Keratinocyte (primary cell): ENCODE data around the gene PARD3. TPM values are rescaled to one million over a fixed set of nuclear protein-coding genes. Genes with fewer than 3 reads are reported as not detected.

Source experiments
- DNase-seq: peaks from one replicate; pipeline ENCODE4 v3.0.0-alpha.2; 2011; ENCODE audit warnings: low read depth, missing footprints, low spot score
- FAIRE-seq: peaks from 2 replicates; lab custom pipeline; 2011; peaks lifted over from hg19 to GRCh38; lab: Jason Lieb, UNC
- H2AFZ ChIP-seq: 2 replicates; pipeline ENCODE4 v1.6.0; 2012; ENCODE audit warnings: low read length, control low read depth, inconsistent platforms; ENCODE audit not compliant: control insufficient read depth
- H3K27ac ChIP-seq: 2 replicates; pipeline ENCODE4 v1.5.1; 2011; ENCODE audit warnings: low read length; ENCODE audit not compliant: control insufficient read depth, insufficient read depth
- H3K27me3 ChIP-seq: 3 replicates; pipeline ENCODE4 v1.6.0; 2011; ENCODE audit warnings: low read length; ENCODE audit not compliant: control insufficient read depth, insufficient read depth; ENCODE audit errors: extremely low read depth
- H3K36me3 ChIP-seq, 2 experiments: 2 replicates in 1 of 2; 3 replicates in 1 of 2; pipeline ENCODE4 v1.5.1; 2011; ENCODE audit warnings: low read length in 2 of 2, mild to moderate bottlenecking in 1 of 2; ENCODE audit not compliant: control insufficient read depth in 2 of 2, insufficient read depth in 2 of 2; ENCODE audit errors: extremely low read depth in 1 of 2
- H3K4me1 ChIP-seq: 3 replicates; pipeline ENCODE4 v1.5.1; 2011; ENCODE audit warnings: low read length; ENCODE audit not compliant: control insufficient read depth, insufficient read depth; ENCODE audit errors: extremely low read depth
- H3K4me2 ChIP-seq: 3 replicates; pipeline ENCODE4 v1.6.0; 2011; ENCODE audit warnings: low read depth, low read length; ENCODE audit not compliant: control insufficient read depth, insufficient read depth; ENCODE audit errors: extremely low read depth
- H3K4me3 ChIP-seq, 3 experiments: fragments of 200-600 bp in 1 of 3; sonication (generic) in 1 of 3; 2 replicates in 2 of 3; 3 replicates in 1 of 3; pipeline ENCODE4 v1.5.1; 2011 to 2016; ENCODE audit warnings: low read length in 3 of 3, mild to moderate bottlenecking in 3 of 3, control low read depth in 2 of 3, inconsistent platforms in 1 of 3, low read depth in 1 of 3, mixed read lengths in 1 of 3, mixed run types in 1 of 3, moderate library complexity in 1 of 3; ENCODE audit not compliant: control insufficient read depth in 2 of 3, insufficient read depth in 2 of 3; ENCODE audit errors: extremely low read depth in 1 of 3
- H3K79me2 ChIP-seq: 2 replicates; pipeline ENCODE4 v1.6.0; 2012; ENCODE audit warnings: low read length; ENCODE audit not compliant: control insufficient read depth, insufficient read depth
- H3K9ac ChIP-seq: 3 replicates; pipeline ENCODE4 v1.6.0; 2011; ENCODE audit warnings: low read length; ENCODE audit not compliant: control insufficient read depth, insufficient read depth; ENCODE audit errors: extremely low read depth
- H3K9me1 ChIP-seq: 3 replicates; pipeline ENCODE4 v1.6.0; 2011; ENCODE audit warnings: low read length; ENCODE audit not compliant: control insufficient read depth, insufficient read depth; ENCODE audit errors: extremely low read depth
- H3K9me3 ChIP-seq: 2 replicates; pipeline ENCODE4 v1.5.1; 2012; ENCODE audit warnings: low read depth, low read length; ENCODE audit not compliant: control insufficient read depth
- H4K20me1 ChIP-seq: 3 replicates; pipeline ENCODE4 v1.6.0; 2011; ENCODE audit warnings: low read length; ENCODE audit not compliant: control insufficient read depth, insufficient read depth; ENCODE audit errors: extremely low read depth
- EZH2 ChIP-seq: IDR thresholded peaks from one replicate; pipeline ENCODE4 v1.6.1; 2012; ENCODE audit warnings: inconsistent platforms, mild to moderate bottlenecking, low read length, moderate library complexity
- dilution Hi-C: fragments of 300-500 bp; cut with MboI; formaldehyde crosslinking; loops from one replicate; pipeline ENCODE4 v1.7.0; 2020; ENCODE audit warnings: low sequenced_read_pairs; ENCODE audit not compliant: extremely low pct_ligation_motif_present
- polyA plus RNA-seq, 5 experiments: library from polyadenylated mRNA; depleted of rRNA in 3 of 5; stranded (reverse) in 3 of 5; stranded (forward) in 1 of 5; unstranded in 1 of 5; fragments of >200 nt; gene quantifications; 1 replicate in 1 of 5; 2 replicates in 3 of 5; 3 replicates in 1 of 5; pipeline versions ENCODE4 v1.2.1 to v1.2.3, GENCODE V29; 2011 to 2012; ENCODE audit warnings: missing spikeins in 2 of 5, low read depth in 1 of 5, low replicate concordance in 1 of 5
- TF ChIP-seq, protein P1 (sequence below), 3 experiments: IDR thresholded peaks in 1 of 3; conservative IDR thresholded peaks in 1 of 3; optimal IDR thresholded peaks in 1 of 3; 2 replicates in 2 of 3; 3 replicates in 1 of 3; pipeline versions ENCODE3 to v1.5.1; 2011; ENCODE audit warnings: low read length in 3 of 3, mild to moderate bottlenecking in 3 of 3, moderate library complexity in 2 of 3, control low read depth in 1 of 3, inconsistent platforms in 1 of 3; ENCODE audit not compliant: insufficient read depth in 2 of 3; ENCODE audit errors: extremely low read depth in 1 of 3

Gene PARD3
- polyA plus RNA-seq, 1 donor (not counting 4 experiments of a cell fraction or from before 2014, with no cell fraction given): 46.4 TPM

DNA sequence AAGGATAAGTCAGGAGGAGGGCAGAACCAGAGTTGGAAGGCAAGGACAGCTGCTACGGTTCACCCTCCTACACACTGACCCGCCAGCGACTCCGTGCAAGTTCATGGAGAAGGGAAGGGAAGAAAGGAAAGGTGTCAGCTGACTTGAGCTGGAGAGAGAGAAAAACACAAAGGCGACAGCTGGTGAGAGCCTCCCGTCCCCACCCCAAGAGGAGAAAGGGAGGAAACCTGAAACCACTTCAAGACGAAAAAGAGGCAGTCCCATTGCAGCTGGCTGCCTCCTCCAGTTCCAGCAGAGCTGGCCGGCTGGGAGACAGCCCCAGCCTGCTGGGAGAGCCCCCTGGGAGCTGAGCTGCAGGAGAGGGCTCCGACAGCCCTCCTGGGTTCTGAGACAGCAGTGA lies 75.2 kb downstream of the PARD3 start:
- dilution Hi-C loops: no loop called here
- Histone ChIP-seq H3K9me1 (no peaks in the 10 kb centered on the region), H3K4me2 (peak overlapping the region; percentile 73), H3K4me3 (peak overlapping the region in 1 of 3 experiments; percentile 29), H3K27ac (peak overlapping the region; percentile 19), H3K36me3 (no peaks in the 10 kb centered on the region), H4K20me1 (no peaks in the 10 kb centered on the region), H3K79me2 (peaks cover 75% of the 10 kb centered on the region), H3K27me3 (no peaks in the 10 kb centered on the region), H3K9ac (peak overlapping the region; percentile 8), H3K4me1 (peaks cover 42% of the 10 kb centered on the region), H2AFZ (no peak overlapping the region), H3K9me3 (no peaks in the 10 kb centered on the region)
- FAIRE-seq: peak; percentile 55
- TF ChIP-seq EZH2: no peak
- TF ChIP-seq, protein P1, sequence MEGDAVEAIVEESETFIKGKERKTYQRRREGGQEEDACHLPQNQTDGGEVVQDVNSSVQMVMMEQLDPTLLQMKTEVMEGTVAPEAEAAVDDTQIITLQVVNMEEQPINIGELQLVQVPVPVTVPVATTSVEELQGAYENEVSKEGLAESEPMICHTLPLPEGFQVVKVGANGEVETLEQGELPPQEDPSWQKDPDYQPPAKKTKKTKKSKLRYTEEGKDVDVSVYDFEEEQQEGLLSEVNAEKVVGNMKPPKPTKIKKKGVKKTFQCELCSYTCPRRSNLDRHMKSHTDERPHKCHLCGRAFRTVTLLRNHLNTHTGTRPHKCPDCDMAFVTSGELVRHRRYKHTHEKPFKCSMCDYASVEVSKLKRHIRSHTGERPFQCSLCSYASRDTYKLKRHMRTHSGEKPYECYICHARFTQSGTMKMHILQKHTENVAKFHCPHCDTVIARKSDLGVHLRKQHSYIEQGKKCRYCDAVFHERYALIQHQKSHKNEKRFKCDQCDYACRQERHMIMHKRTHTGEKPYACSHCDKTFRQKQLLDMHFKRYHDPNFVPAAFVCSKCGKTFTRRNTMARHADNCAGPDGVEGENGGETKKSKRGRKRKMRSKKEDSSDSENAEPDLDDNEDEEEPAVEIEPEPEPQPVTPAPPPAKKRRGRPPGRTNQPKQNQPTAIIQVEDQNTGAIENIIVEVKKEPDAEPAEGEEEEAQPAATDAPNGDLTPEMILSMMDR (optimal IDR thresholded peaks at IDR 0.05 in 1 of 3, IDR thresholded peaks at IDR 0.05 in 1 of 3, conservative IDR thresholded peaks at IDR 0.05 in 1 of 3; ENCODE audit: extremely low read depth in 1 of 3, insufficient read depth in 2 of 3, low read length in 3 of 3): no peak
- DNase-seq: no peak

DNA sequence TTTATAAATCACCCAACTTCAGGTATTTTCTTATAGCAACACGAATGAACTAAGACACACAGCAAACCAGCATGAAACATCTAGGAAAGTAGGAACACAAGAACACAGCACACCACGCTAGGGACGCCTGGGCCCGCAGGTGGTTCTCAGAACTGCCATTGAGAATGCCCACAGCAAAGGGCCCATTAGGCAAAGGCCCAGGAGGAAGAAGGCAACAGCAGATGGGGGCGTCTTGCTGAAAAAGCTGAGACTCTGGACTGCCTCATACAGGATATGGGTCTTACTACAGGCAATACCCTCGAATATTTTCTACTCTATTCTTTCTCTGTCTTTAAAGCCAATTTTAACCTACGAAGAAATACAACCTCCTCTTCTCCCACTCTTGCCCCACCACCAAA lies 77.3 kb downstream of the PARD3 start:
- no peak overlapping the region for H3K4me2 ChIP-seq
- no peaks in the 10 kb centered on the region for H3K27me3 ChIP-seq
- dilution Hi-C loops: no loop called here
- TF ChIP-seq, protein P1 (optimal IDR thresholded peaks at IDR 0.05 in 1 of 3, IDR thresholded peaks at IDR 0.05 in 1 of 3, conservative IDR thresholded peaks at IDR 0.05 in 1 of 3; ENCODE audit: extremely low read depth in 1 of 3, insufficient read depth in 2 of 3, low read length in 3 of 3): no peak
- no peak for TF ChIP-seq EZH2
- no peak for FAIRE-seq
- no peak for DNase-seq
- H4K20me1 ChIP-seq: no peaks in the 10 kb centered on the region
- no peaks in the 10 kb centered on the region for H3K9me3 ChIP-seq
- H3K27ac ChIP-seq: no peak overlapping the region
- H3K36me3 ChIP-seq: no peaks in the 10 kb centered on the region
- no peaks in the 10 kb centered on the region for H3K9me1 ChIP-seq
- H3K4me1 ChIP-seq: peaks cover 34% of the 10 kb centered on the region
- H3K79me2 ChIP-seq: peaks cover 76% of the 10 kb centered on the region
- no peak overlapping the region for H2AFZ ChIP-seq
- H3K4me3 ChIP-seq: no peak overlapping the region
- H3K9ac ChIP-seq: no peak overlapping the region
